Epithelial cell of proximal tubule (primary cell): Measurements from ENCODE around the gene RPTOR. TPM values are rescaled to one million over a fixed set of nuclear protein-coding genes. Genes with fewer than 3 reads are reported as not detected.
A peak's percentile ranks its signal among the peaks of the same experiment; 100 is the strongest.
"Not testable (repeated sequence)": the region's sequence is repeated elsewhere in the genome, so short reads cannot be mapped to it uniquely, and the experiment has no call there.

Experiments
- DNase-seq: peaks from one replicate; pipeline ENCODE4 v3.0.0-alpha.2; 2011; ENCODE audit warnings: low read depth
- H3K4me3 ChIP-seq: 2 replicates; pipeline ENCODE4 v1.5.1; 2011; ENCODE audit warnings: low read depth, mild to moderate bottlenecking, low read length
- CTCF ChIP-seq: conservative IDR thresholded peaks from 2 replicates; pipeline ENCODE4 v1.5.1; 2012; ENCODE audit warnings: low read depth, mild to moderate bottlenecking, low read length
- total RNA-seq: library from RNA; depleted of rRNA; stranded (reverse); fragments of >200 nt; gene quantifications from 2 replicates; pipeline ENCODE4 v1.2.3, GENCODE V29; 2015

RPTOR gene
- total RNA-seq, 1 donor from 2014 or later: 24.4 TPM

GRCh38 chr17:80759377-80759673, 214.7 kb downstream of the RPTOR start:
- no peak for TF ChIP-seq CTCF
- no peak overlapping the region for H3K4me3 ChIP-seq
- DNase-seq: no peak

DNA sequence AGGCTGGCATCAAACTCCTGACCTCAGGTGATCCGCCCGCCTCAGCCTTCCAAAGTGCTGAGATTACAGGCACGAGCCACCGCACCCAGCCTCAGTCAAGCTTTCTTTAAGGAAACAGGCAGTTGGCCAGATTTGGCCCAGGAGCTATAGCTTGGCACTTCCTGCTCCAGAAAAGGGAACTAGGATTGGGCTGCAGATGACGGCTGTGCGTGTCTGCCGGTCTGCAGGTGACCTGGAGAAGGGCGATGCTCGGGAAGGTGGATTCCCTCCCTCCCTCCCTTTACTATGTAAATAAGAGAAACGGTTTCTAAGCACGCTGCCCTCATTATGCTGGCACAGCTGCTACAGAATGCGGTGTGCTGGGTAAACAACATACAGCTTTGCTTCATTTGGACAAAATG, 215.9 kb downstream of the RPTOR start:
- TF ChIP-seq CTCF: no peak
- H3K4me3 ChIP-seq: no peak overlapping the region
- no peak for DNase-seq

GRCh38 chr17:80761110-80761871, 216.7 kb downstream of the RPTOR start:
- no peak for TF ChIP-seq CTCF
- no peak overlapping the region for H3K4me3 ChIP-seq

DNA sequence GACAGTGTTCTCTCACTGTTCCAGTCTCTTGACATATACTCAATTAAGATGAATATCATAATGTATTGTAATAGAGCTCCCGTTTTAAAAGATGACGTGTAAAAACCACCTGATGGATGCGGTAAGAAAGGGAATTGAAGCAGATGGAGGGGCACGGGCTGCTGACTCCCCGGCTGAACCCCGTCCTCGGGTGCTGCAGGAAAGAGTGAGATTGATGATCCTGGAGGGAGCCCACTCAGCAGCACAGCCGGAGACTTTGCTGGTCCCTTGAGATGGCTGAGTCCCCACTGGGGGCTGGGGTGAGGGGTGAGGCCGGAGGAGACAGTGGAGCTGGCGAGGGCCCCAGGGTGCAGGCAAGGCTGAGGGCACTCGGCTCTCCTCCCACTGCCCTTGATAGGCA, 217.4 kb downstream of the RPTOR start:
- H3K4me3 ChIP-seq: no peak overlapping the region
- DNase-seq: no peak
- TF ChIP-seq CTCF: no peak

More at GRCh38 chr17:80761110-80761871, 216.7 kb downstream of the RPTOR start:
- peak; percentile 13 for DNase-seq

DNA sequence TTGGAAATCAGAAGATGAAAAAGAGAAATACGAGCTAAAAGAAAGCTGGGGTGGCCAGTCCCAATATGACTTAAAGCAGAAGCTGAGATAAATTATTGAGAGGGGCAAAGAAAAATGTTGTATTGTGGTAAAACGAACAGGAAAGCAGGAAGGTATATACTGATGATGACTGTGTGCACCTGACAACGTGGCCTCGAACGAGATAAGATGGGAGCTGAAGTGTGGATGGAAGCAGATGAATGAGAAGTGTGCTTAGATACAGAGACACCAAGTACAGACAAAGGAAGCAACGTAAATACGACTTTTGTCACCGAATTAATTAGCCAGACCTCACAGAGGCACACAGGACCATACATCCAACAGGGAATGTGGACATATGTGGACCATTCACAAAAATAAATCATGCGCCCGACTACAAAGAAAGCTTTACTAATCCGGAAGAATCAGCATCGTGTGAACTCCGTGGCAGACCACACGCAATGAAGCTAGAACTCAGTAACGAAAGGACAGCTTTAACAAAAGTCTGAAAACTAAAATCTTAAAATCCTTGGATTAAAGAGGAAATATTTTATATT, 218.7 kb downstream of the RPTOR start:
- DNase-seq: no peak
- TF ChIP-seq CTCF: no peak

DNA sequence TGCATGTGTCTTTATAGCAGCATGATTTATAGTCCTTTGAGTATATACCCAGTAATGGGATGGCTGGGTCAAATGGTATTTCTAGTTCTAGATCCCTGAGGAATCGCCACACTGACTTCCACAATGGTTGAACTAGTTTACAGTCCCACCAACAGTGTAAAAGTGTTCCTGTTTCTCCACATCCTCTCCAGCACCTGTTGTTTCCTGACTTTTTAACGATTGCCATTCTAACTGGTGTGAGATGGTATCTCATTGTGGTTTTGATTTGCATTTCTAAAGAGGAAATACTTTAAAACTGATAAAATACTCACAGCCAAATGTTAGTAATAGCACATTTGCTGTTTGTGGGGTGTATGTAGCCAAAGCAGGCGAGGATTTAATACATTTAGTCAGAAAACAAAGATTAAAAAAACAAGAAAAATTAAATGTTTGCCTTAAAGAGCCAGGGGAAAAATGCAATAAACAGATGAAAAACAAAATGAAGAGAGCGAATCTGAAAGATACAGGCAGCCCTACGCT, 220.0 kb downstream of the RPTOR start:
- DNase-seq, H3K4me3 ChIP-seq: not testable (repeated sequence)

More for the DNA sequence above, 218.7 kb downstream of the RPTOR start:
- no peak overlapping the region for H3K4me3 ChIP-seq

GRCh38 chr17:80765241-80765961, 220.8 kb downstream of the RPTOR start:
- no peak overlapping the region for H3K4me3 ChIP-seq
- no peak for TF ChIP-seq CTCF
- no peak for DNase-seq
